ENCODE results near the gene NOTCH2NLA.
"Not testable (repeated sequence)": the region's sequence is repeated elsewhere in the genome, so short reads cannot be mapped to it uniquely, and the experiment has no call there.

GRCh38 chr1:146271977-146272376, 43.2 kb upstream of the NOTCH2NLA start:
- TF ChIP-seq POLR2A, CTCF (IDR thresholded peaks at IDR 0.05): not testable (repeated sequence)

All from testis (tissue), 2 donors.